Endometrial microvascular endothelial cells (primary cell): ENCODE measurements around the gene CMTM1. TPM values are rescaled to one million over a fixed set of nuclear protein-coding genes. Genes with fewer than 3 reads are reported as not detected.

ENCODE experiments used
- in situ Hi-C: cut with HindIII; loops from 2 replicates; pipeline ENCODE4 v1.10.0; 2017; ENCODE audit warnings: low sequenced_read_pairs, low pct_unique_long_range_greater_than_20kb; ENCODE audit errors: inconsistent ontology term
- total RNA-seq: library from RNA; depleted of rRNA; stranded (reverse); fragments of >200 nt; gene quantifications from one replicate; pipeline ENCODE4 v1.2.3, GENCODE V29; 2015; ENCODE audit errors: inconsistent ontology term

Gene CMTM1
- total RNA-seq, 1 donor from 2014 or later = 3.3 TPM

DNA sequence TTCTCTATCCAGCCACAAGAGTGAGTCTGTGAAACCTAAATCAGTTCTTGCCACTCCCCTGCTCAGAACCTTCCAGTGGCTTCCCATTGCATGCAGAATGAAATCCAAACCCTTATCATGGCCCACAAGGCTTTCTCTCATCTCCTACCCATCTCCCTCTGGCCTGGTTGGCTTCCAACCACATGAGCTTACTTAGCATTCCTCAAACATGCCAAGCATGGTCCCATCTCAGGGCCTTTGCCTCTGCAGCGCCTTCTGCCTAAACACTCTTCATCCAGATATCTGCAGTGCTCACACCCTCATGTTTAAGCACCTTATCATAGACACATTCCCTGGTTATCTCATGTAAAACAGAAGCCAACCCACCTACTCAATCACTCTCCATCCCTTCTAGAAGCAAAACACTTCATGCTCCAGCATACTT, 31.9 kb upstream of the CMTM1 start:
- in situ Hi-C loops = no loop called here

DNA sequence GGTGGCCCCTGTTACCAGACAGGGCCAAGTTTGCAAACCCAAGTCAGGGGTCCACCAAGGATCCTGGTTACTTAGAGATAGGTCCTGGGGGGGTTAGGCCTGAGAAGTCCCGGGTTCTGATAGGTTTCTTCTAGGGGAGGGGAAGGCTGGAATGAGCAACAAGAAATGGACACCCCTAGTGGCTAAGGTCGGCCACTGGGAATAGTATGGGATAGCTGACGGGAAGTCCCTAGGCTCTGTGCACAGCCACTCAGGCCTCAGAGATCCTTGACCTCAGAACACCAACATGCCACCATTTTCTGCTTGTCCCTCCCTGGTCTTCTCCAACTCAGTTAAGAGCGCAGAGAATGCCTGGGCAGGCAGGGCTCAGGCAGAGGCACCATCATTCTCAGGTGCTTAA, 29.7 kb upstream of the CMTM1 start:
- in situ Hi-C loops = no loop called here

DNA sequence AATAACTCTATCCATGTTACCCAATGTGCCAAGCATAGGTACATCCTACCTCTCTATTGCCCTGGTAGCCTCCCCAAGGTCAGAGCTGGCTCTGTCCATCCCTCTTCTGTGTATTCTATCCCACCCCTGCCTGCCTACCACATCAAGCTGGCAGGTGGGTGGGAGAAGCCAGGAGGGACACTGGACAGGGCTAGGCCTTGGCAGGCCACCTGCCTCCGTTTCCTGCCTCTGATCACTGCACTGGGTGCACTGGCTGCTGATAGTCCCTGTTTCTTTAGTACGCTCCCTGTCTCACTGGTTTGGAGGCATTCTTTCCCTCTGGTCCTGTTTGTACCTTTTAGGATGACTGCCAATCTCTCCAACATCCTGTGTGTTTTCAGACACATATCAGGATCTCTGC, 29.0 kb upstream of the CMTM1 start:
- in situ Hi-C loops = no loop called here

DNA sequence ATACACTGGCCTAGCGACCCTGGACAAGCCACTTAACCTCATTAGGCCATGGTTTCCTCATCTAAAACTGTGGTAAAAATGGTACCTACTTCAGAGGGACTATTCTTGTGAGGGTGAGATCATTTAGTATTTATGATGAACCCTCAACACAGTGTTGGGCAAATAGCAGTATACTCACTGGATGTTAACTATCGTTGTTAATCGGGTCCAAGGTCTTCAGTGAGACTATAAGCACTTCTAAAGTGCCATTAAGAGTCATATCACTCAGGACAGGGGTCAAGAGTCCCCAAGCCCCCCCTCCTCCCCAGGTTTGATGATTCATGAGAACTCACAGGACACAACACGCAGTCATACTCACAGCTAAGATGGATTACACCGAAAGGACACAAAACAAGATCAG, 27.3 kb upstream of the CMTM1 start:
- in situ Hi-C loops = no loop called here

DNA sequence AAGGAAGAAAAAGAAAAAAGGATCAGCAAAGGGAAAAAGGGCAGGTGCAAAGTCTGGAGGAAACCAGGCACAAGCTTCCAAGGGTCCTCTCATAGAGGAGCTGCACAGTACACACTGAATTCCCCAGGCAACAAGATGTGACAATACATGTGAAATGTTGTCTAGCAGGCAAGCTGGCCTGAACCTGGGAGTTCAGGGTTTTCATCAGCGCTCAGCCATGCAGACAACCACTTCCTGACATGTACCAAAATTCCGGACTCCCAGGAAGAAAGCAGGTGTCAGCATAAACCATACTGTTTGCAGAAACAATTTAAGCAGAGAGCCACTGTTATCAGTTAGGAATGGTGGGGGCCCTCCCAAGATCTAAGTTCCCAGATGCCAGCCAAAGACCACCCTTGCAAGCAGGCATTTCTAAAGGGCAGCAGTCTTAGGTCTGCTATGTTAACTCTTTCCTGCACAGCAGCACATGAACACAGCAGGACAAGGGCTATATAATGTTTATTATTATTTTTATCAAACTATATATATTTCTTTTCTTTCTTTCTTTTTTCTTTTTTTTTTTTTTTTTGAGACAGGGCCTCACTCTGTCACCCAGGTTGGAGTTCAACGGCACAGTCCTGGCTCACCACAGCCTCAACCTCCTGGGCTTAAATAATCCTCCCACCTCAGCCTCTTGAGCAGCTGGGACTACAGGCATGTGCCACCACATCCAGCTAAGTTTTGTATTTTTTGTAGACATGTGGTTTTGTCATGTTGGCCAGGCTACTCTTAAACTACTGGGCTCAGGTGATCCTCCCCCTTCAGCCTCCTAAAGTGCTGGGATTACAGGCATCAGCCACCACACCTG, 26.4 kb upstream of the CMTM1 start:
- in situ Hi-C loops = no loop called here

DNA sequence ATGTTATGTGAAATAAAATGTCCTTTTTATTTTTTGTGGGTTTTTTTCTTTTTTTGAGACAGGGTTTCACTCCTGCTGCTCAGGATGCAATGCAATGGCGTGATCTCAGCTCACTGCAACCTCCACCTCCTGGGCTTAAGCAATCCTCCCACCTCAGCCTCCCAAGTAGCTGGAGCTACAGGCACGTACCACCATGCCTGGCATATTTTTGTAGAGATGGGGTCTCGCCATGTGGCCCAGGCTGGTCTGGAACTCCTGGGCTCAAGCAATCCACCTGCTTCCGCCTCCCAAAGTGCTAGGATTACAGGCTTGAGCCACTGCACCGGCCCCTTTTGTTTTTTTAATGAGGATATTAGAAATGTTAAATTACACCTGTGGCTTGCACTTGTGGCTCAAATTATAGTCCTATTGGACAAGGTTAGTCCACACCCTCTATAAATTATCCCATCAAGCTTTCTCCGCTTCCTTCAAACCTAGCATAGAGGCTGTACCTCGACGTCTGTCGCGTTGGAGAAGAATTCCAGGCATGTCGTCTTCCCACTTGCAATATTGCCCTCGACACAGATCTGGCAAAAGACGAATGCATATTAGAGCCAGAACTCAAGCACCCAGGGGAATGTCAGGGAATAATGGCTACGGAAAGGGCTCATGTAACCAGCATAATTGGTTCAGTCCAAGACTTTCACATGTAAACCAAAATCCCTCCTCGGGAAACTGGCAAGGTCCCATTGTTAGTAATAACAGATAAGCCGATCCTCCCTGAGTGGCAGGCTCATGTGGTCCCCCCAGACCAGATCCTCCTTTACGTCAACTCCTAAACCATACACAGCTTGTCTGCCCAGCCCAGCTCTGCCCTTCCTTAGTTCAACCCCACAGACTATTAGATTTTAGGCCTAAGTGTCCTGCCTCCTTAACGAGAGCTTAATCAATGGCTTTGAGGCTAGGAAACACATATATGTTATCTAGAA, 24.6 kb upstream of the CMTM1 start:
- in situ Hi-C loops = no loop called here

DNA sequence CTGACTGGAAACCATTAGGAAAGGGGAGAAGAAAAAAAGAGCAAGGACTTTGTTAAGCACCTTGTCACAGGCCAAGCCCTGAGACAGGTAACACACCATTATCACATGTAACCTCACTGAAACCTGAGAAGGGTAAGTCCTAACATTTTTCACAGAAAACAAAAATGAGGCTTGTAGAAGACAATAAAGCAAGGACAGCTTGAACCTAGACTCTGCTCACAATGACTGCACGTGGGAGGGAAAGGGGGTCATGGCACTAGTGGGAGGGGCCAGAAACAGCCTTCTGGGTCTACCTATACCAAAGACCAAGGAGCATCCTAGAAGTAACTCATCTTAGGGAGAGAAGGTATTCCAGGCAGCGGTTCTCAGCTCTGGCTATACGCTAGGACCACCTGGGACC, 23.8 kb upstream of the CMTM1 start:
- in situ Hi-C loops = no loop called here

DNA sequence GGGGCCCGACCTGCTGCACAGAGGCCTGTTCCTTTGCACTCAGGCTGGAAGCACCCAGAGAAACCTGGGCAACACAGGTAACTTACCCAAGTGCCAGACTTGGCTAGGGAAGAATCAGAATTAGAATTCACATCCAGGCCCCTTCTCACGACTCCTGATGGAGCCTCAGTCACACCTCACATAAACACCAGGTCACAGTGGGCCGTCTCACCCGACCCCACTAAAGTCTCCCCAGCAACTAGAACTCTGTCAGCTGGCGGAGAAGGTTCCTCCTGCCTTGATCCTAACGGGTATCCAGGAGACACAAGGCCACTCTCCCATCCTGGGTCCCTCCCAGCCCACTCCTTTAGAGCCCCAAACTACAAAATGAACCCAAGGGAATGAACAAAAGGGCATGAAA, 22.7 kb upstream of the CMTM1 start:
- in situ Hi-C loops = no loop called here

DNA sequence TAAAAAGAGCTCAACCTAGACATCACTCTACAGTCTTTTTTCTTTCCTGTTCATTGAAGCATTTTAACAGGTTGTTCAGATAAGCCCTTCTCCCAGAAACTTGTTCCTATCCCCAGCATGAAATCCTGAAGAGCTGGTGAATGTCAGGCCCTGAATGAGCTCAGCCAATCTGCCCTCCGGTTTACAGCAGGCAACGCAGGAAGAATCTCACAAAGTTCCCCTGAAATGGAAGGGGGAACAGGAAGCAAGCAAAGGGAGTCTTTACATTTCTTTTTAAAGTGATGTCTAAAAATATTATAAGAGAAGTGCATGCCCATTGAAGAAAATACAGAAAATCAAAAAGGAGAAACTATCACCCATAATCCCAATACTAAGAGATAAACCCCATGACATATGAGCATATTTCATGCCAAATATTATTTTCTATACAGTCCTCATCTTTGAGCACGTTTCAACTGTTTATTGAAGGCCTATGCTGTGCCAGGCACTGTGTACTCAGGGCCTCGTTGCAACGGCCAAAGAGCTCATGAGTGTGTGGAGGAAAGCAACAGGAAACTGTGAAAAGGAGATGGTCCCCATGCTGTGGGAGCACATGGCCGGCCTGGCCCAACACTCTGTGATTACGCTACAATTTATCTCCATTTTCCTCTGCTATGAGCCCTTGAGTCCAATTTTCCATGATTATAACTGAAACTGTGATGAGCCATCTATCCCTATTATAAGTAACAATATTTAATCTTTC, 22.1 kb upstream of the CMTM1 start:
- in situ Hi-C loops = no loop called here

DNA sequence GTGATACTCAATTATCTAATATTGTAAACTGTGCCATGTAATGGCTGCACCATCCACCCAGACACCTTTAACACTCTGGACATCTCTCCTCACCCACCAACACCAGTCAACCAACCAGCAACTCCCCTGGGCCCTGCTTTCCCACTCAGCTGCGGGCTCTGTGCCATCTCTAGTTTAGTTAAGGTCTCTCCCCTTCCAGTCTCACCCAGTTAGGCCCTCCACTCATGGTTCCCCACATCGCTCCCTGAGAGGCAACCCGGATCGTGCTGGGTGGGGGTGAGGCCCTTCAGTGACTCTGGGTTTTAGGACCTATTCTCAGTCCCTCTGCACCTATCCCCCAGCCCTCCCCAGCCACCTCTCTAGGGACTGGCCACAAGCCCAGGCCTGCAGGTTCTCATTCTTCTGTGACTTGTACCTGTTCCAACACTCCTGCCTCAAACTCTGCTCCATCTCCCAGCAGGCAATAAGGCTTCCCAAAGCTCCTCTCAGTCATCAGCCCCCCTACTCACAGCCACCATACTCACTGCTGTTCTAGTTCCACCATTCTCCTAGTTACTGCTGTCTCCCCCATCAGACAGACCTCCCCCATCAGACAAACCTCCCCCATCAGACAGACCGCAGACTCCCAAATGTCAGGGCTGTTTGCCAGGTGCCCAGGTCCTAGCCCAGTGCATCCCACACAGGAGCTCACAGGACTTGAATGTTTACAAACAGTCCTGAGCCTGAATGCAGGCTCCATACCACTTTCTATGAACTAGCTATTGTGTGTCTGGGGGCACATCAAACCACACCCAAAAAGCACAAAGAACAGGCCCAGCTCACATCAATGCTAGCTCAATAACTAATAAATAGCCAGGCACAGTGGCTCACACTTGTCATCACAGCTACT, 18.9 kb upstream of the CMTM1 start:
- in situ Hi-C loops = no loop called here

DNA sequence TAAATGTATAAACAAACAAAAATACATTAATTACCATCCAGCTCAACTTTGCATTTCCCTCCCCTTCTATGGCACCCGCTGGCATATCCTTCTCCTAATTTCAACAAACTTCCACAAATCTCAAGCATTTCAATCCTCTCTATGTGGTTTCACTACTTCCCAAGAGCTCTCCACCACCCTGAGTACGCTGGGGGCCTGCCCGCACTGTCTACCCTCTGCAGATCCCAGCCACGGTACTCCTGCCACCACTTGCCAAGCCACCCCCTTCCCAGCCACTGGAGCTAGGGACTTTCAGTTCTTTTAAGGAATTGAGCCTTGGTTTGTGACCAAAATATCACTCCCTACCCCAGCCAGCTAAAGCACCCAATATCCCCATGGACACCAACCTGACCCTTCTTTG, 18.2 kb upstream of the CMTM1 start:
- in situ Hi-C loops = no loop called here

DNA sequence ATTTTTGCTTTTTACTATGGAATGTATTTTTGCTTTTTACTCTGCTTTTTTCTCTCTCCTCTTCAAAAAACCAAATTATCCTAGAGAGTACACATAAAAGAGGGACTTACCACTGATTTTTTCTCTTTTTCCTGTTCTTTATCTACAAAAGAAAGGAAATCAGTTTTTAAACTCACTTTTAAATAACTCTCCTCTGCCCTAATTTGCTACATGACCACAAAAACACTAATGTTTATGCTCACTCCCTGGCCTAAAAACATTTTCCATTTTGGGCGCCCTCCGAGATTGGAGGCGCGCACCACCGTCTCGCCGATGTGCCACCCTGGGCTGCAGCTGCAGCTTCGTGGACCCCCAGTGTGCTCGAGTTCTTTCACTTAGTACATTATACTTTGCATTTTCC, 17.4 kb upstream of the CMTM1 start:
- in situ Hi-C loops = no loop called here

DNA sequence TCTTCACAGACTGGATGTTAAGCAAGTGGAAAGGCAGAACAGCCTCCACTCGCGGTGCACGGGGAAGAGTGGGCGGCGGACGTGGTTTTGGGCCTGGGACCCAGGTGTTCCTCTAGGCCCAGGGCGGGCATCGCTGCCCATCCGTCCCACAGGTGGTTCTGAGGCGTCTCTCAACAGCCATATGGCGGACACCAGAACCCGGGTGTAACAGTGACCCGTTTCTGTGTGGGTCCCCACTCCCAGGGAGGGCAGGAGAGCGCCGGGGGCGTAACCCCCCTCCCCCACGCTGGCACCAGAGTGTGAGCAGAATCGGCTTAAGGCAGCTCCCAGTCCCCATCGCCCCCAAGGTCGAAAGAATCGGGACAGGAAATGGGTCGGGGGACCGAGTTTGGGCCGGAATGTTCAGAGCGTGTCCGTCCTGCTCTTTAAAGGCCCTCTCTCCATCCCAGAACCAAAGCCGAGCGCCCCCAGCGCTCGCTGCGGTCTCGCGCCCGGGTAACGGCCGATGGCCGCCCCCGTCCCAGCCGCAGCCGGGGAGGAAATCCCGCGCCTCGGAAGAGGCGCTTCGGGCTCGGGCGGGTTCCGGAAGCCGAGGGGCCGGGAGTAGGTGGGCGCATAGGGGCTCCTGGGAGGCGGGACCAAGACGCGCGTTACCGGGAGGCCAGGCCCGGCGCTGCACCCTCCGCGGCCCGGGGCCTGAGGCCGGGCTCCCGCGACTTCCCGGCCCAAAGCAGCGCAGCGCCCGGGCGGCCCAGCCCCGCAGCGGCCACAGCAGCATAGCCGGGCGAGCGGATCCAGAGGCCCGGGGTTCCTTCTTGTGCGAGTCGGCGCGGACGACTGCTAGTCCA, 16.7 kb upstream of the CMTM1 start, which contains the start of gene TK2:
Gene TK2, minus strand, starts transcription at position 839 of the 848 bp plus-strand sequence. Its CDS starts 61 bp downstream, at position 778.
- in situ Hi-C loops = no loop called here

DNA sequence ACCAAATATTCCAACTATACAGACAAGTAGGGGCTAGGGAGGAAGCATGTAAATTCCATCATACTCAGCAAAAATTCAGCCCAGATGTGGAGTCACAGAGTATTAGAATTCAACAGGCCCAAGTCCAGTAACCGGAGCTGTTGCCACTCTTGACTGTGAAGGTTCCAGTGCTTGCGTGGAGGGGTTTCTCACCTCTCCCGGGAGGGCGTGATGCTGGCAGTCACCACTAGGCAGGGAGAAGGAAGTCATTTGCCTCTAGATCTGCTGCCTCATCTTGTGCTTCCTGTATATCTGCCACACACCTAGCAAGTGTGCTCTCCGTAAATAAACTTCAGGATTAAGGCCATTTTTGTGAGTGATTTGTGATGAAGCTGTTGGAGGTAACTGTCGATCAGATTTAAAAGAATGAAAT, 14.9 kb upstream of the CMTM1 start:
- in situ Hi-C loops = no loop called here

DNA sequence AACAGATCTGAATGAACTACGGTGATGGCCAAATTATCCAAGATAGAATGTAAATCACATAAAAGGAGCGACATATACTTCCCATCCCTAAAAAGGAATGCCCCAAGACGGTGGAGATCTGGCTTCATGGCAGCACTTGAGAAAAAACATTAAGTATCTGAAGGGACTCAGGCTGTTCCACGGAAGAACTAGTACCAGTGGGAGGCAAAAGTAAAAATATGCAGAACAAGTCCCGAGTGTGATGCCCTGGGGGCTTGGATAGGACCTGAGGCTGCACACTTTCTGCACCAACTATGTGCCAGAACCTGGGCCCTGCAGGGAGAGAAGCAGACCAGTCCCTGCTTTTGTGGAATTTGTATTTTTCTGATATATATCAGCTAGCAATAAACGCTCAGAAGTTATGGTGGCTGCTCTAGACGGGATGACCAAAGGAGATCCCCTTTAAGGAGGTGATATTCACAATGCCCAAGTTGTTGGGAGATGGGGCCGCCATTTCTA, 14.4 kb upstream of the CMTM1 start:
- in situ Hi-C loops = no loop called here

DNA sequence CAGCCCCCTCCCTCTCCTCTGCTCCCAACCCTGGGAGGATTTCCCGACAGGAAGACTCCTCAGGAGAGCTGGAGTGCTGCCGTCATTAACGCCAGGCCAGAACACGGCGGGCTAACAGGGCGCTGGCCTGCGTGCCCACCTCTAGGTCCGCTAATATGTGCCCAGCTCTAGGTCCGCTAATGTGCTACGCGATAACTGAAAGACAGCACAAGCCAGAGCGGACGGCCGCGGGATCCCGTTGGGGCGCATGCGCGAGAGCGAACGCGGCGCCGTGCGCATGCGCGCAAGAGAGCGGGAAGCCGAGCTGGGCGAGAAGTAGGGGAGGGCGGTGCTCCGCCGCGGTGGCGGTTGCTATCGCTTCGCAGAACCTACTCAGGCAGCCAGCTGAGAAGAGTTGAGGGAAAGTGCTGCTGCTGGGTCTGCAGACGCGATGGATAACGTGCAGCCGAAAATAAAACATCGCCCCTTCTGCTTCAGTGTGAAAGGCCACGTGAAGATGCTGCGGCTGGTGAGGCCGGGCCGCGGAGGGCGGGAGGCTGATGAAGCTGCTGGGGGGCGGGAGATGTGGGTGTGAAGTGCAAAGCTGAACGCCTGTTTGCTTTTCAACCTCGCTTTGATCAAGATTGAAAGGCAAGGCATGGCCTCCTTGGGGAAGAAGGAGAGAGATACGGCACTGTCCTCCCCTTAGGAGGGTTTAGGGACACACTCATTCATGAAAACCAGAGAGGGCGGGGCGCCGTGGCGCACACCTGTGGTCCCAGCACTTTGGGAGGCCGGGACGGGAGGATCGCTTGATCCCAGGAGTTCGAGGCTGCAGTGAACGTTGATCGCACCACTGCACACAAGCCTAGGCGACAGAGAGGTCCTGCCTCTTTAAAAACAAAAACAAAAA, 13.7 kb upstream of the CMTM1 start, which contains the start of gene CKLF:
Gene CKLF, plus strand, starts transcription at position 291 of the 892 bp plus-strand sequence. Its CDS starts 140 bp downstream, at position 431.
- in situ Hi-C loops = no loop called here
